SK-N-SH (cell line): ENCODE data around the gene ASTN2.

Source experiments
- CTCF ChIP-seq: fragments of 200-600 bp; sonication (generic); IDR thresholded peaks from 2 replicates; pipeline ENCODE4 v1.6.1; 2017; ENCODE audit warnings: antibody characterized with exemption, mild to moderate bottlenecking, moderate library complexity
- EZH2phosphoT487 ChIP-seq: fragments of 200-600 bp; sonication (generic); IDR thresholded peaks from 2 replicates; pipeline ENCODE4 v1.6.1; 2017; ENCODE audit warnings: low read depth, mixed run types, mild to moderate bottlenecking, antibody characterized with exemption, moderate library complexity, borderline replicate concordance
- MEF2A ChIP-seq: IDR thresholded peaks from 2 replicates; pipeline ENCODE4 v1.4.0; 2012; ENCODE audit warnings: low read depth, borderline replicate concordance
- ZBTB33 ChIP-seq: IDR thresholded peaks from 2 replicates; pipeline ENCODE4 v1.4.0; 2012; ENCODE audit warnings: low read depth, borderline replicate concordance
- TF ChIP-seq, protein P1 (sequence below): IDR thresholded peaks from 2 replicates; pipeline ENCODE4 v1.4.0; 2012; ENCODE audit warnings: low read depth, borderline replicate concordance

DNA sequence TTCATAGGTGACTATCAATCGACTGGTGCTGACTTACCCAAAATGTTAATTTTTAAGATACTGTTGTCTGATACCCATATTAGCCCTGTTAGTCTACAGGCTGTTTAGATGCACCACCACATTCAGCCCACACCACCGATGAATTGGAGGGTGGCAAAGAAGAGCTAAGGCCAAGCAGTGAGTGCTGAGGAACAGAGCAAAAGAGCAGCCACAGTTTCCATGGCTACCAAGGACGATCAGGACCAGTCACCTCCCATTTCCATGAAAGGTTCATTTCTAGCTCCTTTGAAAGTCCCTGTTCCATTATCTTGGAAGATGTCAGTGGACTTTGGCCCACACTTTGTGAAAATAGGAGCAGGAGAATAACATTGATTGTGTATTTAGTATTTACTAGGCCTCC, 364.9 kb downstream of the ASTN2 start:
- TF ChIP-seq EZH2phosphoT487 (no peak), ZBTB33 (no peak), MEF2A (no peak), CTCF (no peak)
- TF ChIP-seq, protein P1, sequence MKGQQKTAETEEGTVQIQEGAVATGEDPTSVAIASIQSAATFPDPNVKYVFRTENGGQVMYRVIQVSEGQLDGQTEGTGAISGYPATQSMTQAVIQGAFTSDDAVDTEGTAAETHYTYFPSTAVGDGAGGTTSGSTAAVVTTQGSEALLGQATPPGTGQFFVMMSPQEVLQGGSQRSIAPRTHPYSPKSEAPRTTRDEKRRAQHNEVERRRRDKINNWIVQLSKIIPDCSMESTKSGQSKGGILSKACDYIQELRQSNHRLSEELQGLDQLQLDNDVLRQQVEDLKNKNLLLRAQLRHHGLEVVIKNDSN: no peak
